PC-3 (cell line): Measurements from ENCODE around the gene GCH1. TPM values are rescaled to one million over a fixed set of nuclear protein-coding genes. Genes with fewer than 3 reads are reported as not detected.

Experiments
- ATAC-seq: fragments of 200-7000 bp; cut with Tn5 transposase; 2 replicates; pipeline ENCODE4 v1.9.1; 2020; ENCODE audit warnings: mild to moderate bottlenecking, moderate library complexity
- BruUV-seq: library from RNA; stranded (reverse); fragments of 400-500 nt; replicated peaks from 2 replicates; lab custom pipeline; 2021; lab: Mats Ljungman, UMichigan
- CTCF ChIA-PET: fragments of 300-600 bp; sonication (Branson Sonifier 250); formaldehyde crosslinking; loops from one replicate; lab custom pipeline; 2022; ENCODE audit warnings: antibody characterized with exemption; lab: Charles Lee
- POLR2A ChIA-PET: fragments of 300-600 bp; sonication (Branson Sonifier 250); formaldehyde crosslinking; loops from one replicate; lab custom pipeline; 2022; ENCODE audit warnings: antibody characterized with exemption; ENCODE audit not compliant: unreplicated experiment; lab: Charles Lee
- DNase-seq: peaks from one replicate; pipeline ENCODE4 v3.0.0-alpha.2; 2015
- H2AFZ ChIP-seq: fragments of 300-600 bp; sonication (generic); 2 replicates; pipeline ENCODE4 v1.6.0; 2016; ENCODE audit warnings: antibody characterized with exemption, low read length
- H3F3A ChIP-seq: fragments of 300-600 bp; sonication (generic); one replicate; pipeline ENCODE4 v1.6.0; 2017; ENCODE audit warnings: antibody characterized with exemption, low read length, control low read depth, mild to moderate bottlenecking; ENCODE audit not compliant: unreplicated experiment
- H3K27ac ChIP-seq: fragments of 300-600 bp; sonication (generic); 2 replicates; pipeline ENCODE4 v1.5.1; 2016; ENCODE audit warnings: mild to moderate bottlenecking, low read length
- H3K27me3 ChIP-seq: fragments of 300-600 bp; sonication (generic); 2 replicates; pipeline ENCODE4 v1.6.1; 2016; ENCODE audit warnings: low read length, mixed read lengths
- H3K36me3 ChIP-seq: fragments of 300-600 bp; sonication (generic); 2 replicates; pipeline ENCODE4 v1.6.1; 2016; ENCODE audit warnings: low read depth, mixed run types, low read length, mixed read lengths
- H3K4me1 ChIP-seq: fragments of 300-600 bp; sonication (generic); 2 replicates; pipeline ENCODE4 v1.5.1; 2016; ENCODE audit warnings: low read length; ENCODE audit not compliant: insufficient read depth
- H3K4me2 ChIP-seq: fragments of 300-600 bp; sonication (generic); 2 replicates; pipeline ENCODE4 v1.6.0; 2016; ENCODE audit warnings: low read length
- H3K4me3 ChIP-seq: fragments of 300-600 bp; sonication (generic); 2 replicates; pipeline ENCODE4 v1.5.1; 2016; ENCODE audit warnings: mild to moderate bottlenecking, low read length, mixed read lengths
- H3K79me2 ChIP-seq: fragments of 300-600 bp; sonication (generic); 2 replicates; pipeline ENCODE4 v1.6.1; 2017; ENCODE audit warnings: low read length, mixed read lengths
- H3K9ac ChIP-seq: fragments of 300-600 bp; sonication (generic); 2 replicates; pipeline ENCODE4 v1.6.0; 2016; ENCODE audit warnings: mild to moderate bottlenecking, low read length
- H3K9me2 ChIP-seq: fragments of 300-600 bp; sonication (generic); replicated peaks from 2 replicates; pipeline ENCODE4 v1.6.1; 2016; ENCODE audit warnings: mixed run types, low read length, mixed read lengths
- H3K9me3 ChIP-seq: fragments of 300-600 bp; sonication (generic); 2 replicates; pipeline ENCODE4 v1.6.1; 2016; ENCODE audit warnings: low read length, mixed read lengths
- H4K20me1 ChIP-seq: fragments of 300-600 bp; sonication (generic); 2 replicates; pipeline ENCODE4 v1.6.1; 2016; ENCODE audit warnings: low read length, mixed read lengths
- CTCF ChIP-seq: fragments of 300-600 bp; sonication (generic); conservative IDR thresholded peaks from 2 replicates; pipeline ENCODE4 v1.5.1; 2017; ENCODE audit warnings: antibody characterized with exemption, low read depth, mild to moderate bottlenecking, low read length
- EZH2 ChIP-seq: fragments of 300-600 bp; sonication (generic); IDR thresholded peaks from one replicate; pipeline ENCODE4 v1.6.1; 2017; ENCODE audit warnings: antibody characterized with exemption, mild to moderate bottlenecking, low read length; ENCODE audit not compliant: unreplicated experiment
- EZH2phosphoT487 ChIP-seq: fragments of 300-600 bp; sonication (generic); IDR thresholded peaks from 2 replicates; pipeline ENCODE4 v1.6.1; 2018; ENCODE audit warnings: mild to moderate bottlenecking, antibody characterized with exemption, low read length, borderline replicate concordance
- intact Hi-C: fragments of 100-400 bp; cut with micrococcal nuclease; formaldehyde crosslinking; loops from 2 replicates; pipeline ENCODE4 v1.9.0; 2023
- total RNA-seq: library from RNA; depleted of rRNA; stranded (reverse); fragments of >200 nt; gene quantifications from 2 replicates; pipeline ENCODE4 v1.2.3, GENCODE V29; 2014

GCH1 gene
- total RNA-seq, 1 experiment from 2014 or later, result 26.6 TPM

- Histone ChIP-seq H3F3A (no peaks in the 10 kb centered on the region), H3K27ac (no peak overlapping the region), H3K9me2 (no peaks in the 10 kb centered on the region), H3K9ac (no peak overlapping the region), H3K27me3 (no peaks in the 10 kb centered on the region), H3K4me2 (no peak overlapping the region), H2AFZ (no peak overlapping the region), H3K9me3 (no peaks in the 10 kb centered on the region), H3K79me2 (no peaks in the 10 kb centered on the region), H3K4me3 (no peak overlapping the region), H3K4me1 (peaks cover 5% of the 10 kb centered on the region), H3K36me3 (no peaks in the 10 kb centered on the region), H4K20me1 (no peaks in the 10 kb centered on the region)
- intact Hi-C loops, result loop anchor here (5.0 kb wide), 1 partner anchor 69 kb away; no protein-coding TSS in a partner anchor
- no peak for TF ChIP-seq EZH2
- TF ChIP-seq EZH2phosphoT487, result no peak
- no peak for TF ChIP-seq CTCF
- DNase-seq, result no peak
- POLR2A ChIA-PET, result interaction anchor here (0.6 kb wide), 1 partner anchor 278 kb away, joined by 5 read pairs; no protein-coding TSS in a partner anchor
- BruUV-seq, result no TSS peak
- CTCF ChIA-PET, result interaction anchor here (0.5 to 0.8 kb wide), 3 partner anchors 70 to 362 kb away, joined by 3 to 4 read pairs (median 3); no protein-coding TSS in a partner anchor
- no peak for ATAC-seq
Observed at GRCh38 chr14:54807881-54808280, 94.7 kb downstream of the GCH1 start.

- no peak overlapping the region for H3K4me2 ChIP-seq
- no peaks in the 10 kb centered on the region for H3K9me3 ChIP-seq
- H3K4me3 ChIP-seq, result no peak overlapping the region
- no peaks in the 10 kb centered on the region for H3K79me2 ChIP-seq
- ATAC-seq, result no peak
- H3K9me2 ChIP-seq, result no peaks in the 10 kb centered on the region
- TF ChIP-seq CTCF, result no peak
- TF ChIP-seq EZH2phosphoT487, result no peak
- TF ChIP-seq EZH2, result no peak
- no TSS peak for BruUV-seq
- no peaks in the 10 kb centered on the region for H4K20me1 ChIP-seq
- no peak overlapping the region for H2AFZ ChIP-seq
- peaks cover 5% of the 10 kb centered on the region for H3K4me1 ChIP-seq
- H3K27ac ChIP-seq, result no peak overlapping the region
- CTCF ChIA-PET, result interaction anchor here (0.8 kb wide), 1 partner anchor 70 kb away, joined by 3 read pairs; no protein-coding TSS in a partner anchor
- H3K9ac ChIP-seq, result no peak overlapping the region
- H3K36me3 ChIP-seq, result no peaks in the 10 kb centered on the region
- no peak for DNase-seq
- POLR2A ChIA-PET, result interaction anchor here (0.6 kb wide), 1 partner anchor 278 kb away, joined by 5 read pairs; no protein-coding TSS in a partner anchor
- intact Hi-C loops, result loop anchor here (5.0 kb wide), 1 partner anchor 70 kb away; no protein-coding TSS in a partner anchor
- H3K27me3 ChIP-seq, result no peaks in the 10 kb centered on the region
- no peaks in the 10 kb centered on the region for H3F3A ChIP-seq
Observed at GRCh38 chr14:54807428-54807827, 95.2 kb downstream of the GCH1 start.

- Histone ChIP-seq H3K36me3 (no peaks in the 10 kb centered on the region), H3F3A (no peaks in the 10 kb centered on the region), H2AFZ (peak overlapping the region; percentile 88; the same call in 1 of the 2 replicates), H3K4me3 (no peak overlapping the region), H3K9me3 (no peaks in the 10 kb centered on the region), H3K4me2 (no peak overlapping the region), H3K27me3 (no peaks in the 10 kb centered on the region), H3K4me1 (peaks cover 5% of the 10 kb centered on the region), H3K79me2 (no peaks in the 10 kb centered on the region), H3K27ac (no peak overlapping the region), H3K9me2 (no peaks in the 10 kb centered on the region), H4K20me1 (no peaks in the 10 kb centered on the region), H3K9ac (no peak overlapping the region)
- TF ChIP-seq CTCF (no peak), EZH2phosphoT487 (no peak), EZH2 (no peak)
- ATAC-seq (no peak), DNase-seq (no peak)
- POLR2A ChIA-PET, result no interaction called here
- CTCF ChIA-PET, result interaction anchor here (0.5 to 1.0 kb wide), 6 partner anchors 10 to 264 kb away, joined by 3 to 17 read pairs (median 7); no protein-coding TSS in a partner anchor
- BruUV-seq, result no TSS peak
- intact Hi-C loops, result loop anchor here (1.0 to 5.0 kb wide), 5 partner anchors 33 to 251 kb away; no protein-coding TSS in a partner anchor
Observed at GRCh38 chr14:54806616-54807015, 96.0 kb downstream of the GCH1 start.
